SK-N-SH (cell line): ENCODE measurements around the gene SLC6A8. TPM values are rescaled to one million over a fixed set of nuclear protein-coding genes. Genes with fewer than 3 reads are reported as not detected.
A peak's percentile ranks its signal among the peaks of the same experiment; 100 is the strongest.

Source experiments
- CTCF ChIA-PET: fragments of 300-600, 350-600 bp; formaldehyde crosslinking; extraction: SDS; loops from one replicate; lab custom pipeline; 2021; lab: Yijun Ruan, JAX
- POLR2A ChIA-PET: fragments of 350-600 bp; sonication (Branson Sonifier 250); formaldehyde crosslinking; extraction: SDS; loops from one replicate; lab custom pipeline; 2020; ENCODE audit warnings: antibody characterized with exemption, inconsistent platforms; lab: Yijun Ruan, JAX
- DNase-seq: peaks from one replicate; pipeline ENCODE4 v3.0.0; 2012
- H2AFZ ChIP-seq: fragments of 200-600 bp; sonication (generic); 2 replicates; pipeline ENCODE4 v1.8.1; 2016; ENCODE audit warnings: antibody characterized with exemption, mild to moderate bottlenecking, low read depth
- H3F3A ChIP-seq: fragments of 200-600 bp; sonication (generic); replicated peaks from 2 replicates; pipeline ENCODE3; 2016; ENCODE audit warnings: antibody characterized with exemption, mild to moderate bottlenecking; ENCODE audit not compliant: insufficient read depth
- H3K27ac ChIP-seq, 2 experiments: fragments of 200-500 bp in 1 of 2; fragments of 200-600 bp in 1 of 2; sonication (Bioruptor generic) in 1 of 2; sonication (generic), shearing (Covaris generic) in 1 of 2; 2 replicates each; pipeline versions ENCODE4 v1.5.1 to v1.6.1; 2014 to 2016; ENCODE audit warnings: low read depth in 2 of 2, inconsistent platforms in 1 of 2, low read length in 1 of 2, mild to moderate bottlenecking in 1 of 2, mixed read lengths in 1 of 2
- H3K27me3 ChIP-seq: fragments of 200-600 bp; sonication (generic), shearing (Covaris generic); 2 replicates; pipeline ENCODE4 v1.6.1; 2016; ENCODE audit warnings: mixed run types; ENCODE audit not compliant: insufficient read depth
- H3K36me3 ChIP-seq, 2 experiments: fragments of 200-500 bp in 1 of 2; fragments of 200-600 bp in 1 of 2; sonication (Bioruptor generic) in 1 of 2; sonication (generic) in 1 of 2; replicated peaks in 1 of 2; 2 replicates each; pipeline versions ENCODE3 to v1.5.1; 2014 to 2016; ENCODE audit warnings: low read length in 1 of 2, mild to moderate bottlenecking in 1 of 2; ENCODE audit not compliant: insufficient read depth in 2 of 2, control insufficient read depth in 1 of 2
- H3K4me1 ChIP-seq, 2 experiments: fragments of 200-500 bp in 1 of 2; fragments of 200-600 bp in 1 of 2; sonication (Bioruptor generic) in 1 of 2; sonication (generic), shearing (Covaris generic) in 1 of 2; 2 replicates each; pipeline versions ENCODE4 v1.5.1 to v1.6.1; 2014 to 2016; ENCODE audit warnings: low read depth in 1 of 2, low read length in 1 of 2, mixed run types in 1 of 2; ENCODE audit not compliant: insufficient read depth in 2 of 2, control insufficient read depth in 1 of 2
- H3K4me2 ChIP-seq: fragments of 200-600 bp; sonication (generic), shearing (Covaris generic); 2 replicates; pipeline ENCODE4 v1.6.1; 2017; ENCODE audit warnings: mixed run types
- H3K4me3 ChIP-seq, 2 experiments: fragments of 200-500 bp in 1 of 2; fragments of 200-600 bp in 1 of 2; sonication (Bioruptor generic) in 1 of 2; sonication (generic), shearing (Covaris generic) in 1 of 2; 2 replicates each; pipeline versions ENCODE4 v1.5.1 to v1.8.1; 2014 to 2016; ENCODE audit warnings: low read depth in 2 of 2, inconsistent platforms in 1 of 2, low read length in 1 of 2, mild to moderate bottlenecking in 1 of 2, mixed read lengths in 1 of 2, moderate library complexity in 1 of 2
- H3K79me2 ChIP-seq: fragments of 200-600 bp; sonication (generic); 2 replicates; pipeline ENCODE4 v1.8.1; 2017; ENCODE audit warnings: mild to moderate bottlenecking; ENCODE audit not compliant: insufficient read depth
- H3K9ac ChIP-seq: fragments of 200-600 bp; sonication (generic); 2 replicates; pipeline ENCODE4 v1.6.1; 2017; ENCODE audit warnings: mixed run types
- H3K9me2 ChIP-seq: fragments of 200-600 bp; sonication (generic); 2 replicates; pipeline ENCODE4 v1.6.1; 2017; ENCODE audit warnings: mixed run types
- H3K9me3 ChIP-seq: fragments of 200-600 bp; sonication (generic); 2 replicates; pipeline ENCODE4 v1.6.1; 2017; ENCODE audit warnings: mixed run types, mild to moderate bottlenecking, moderate library complexity
- H4K20me1 ChIP-seq: fragments of 200-600 bp; sonication (generic); 2 replicates; pipeline ENCODE4 v1.6.1; 2017; ENCODE audit warnings: mild to moderate bottlenecking, mixed run types; ENCODE audit not compliant: insufficient read depth
- EP300 ChIP-seq, 2 experiments: IDR thresholded peaks; 2 replicates each; pipeline versions ENCODE4 v1.4.0 to v1.6.1; 2012; ENCODE audit warnings: borderline replicate concordance in 1 of 2, low read depth in 1 of 2, low read length in 1 of 2
- EZH2phosphoT487 ChIP-seq: fragments of 200-600 bp; sonication (generic); IDR thresholded peaks from 2 replicates; pipeline ENCODE4 v1.6.1; 2017; ENCODE audit warnings: low read depth, mixed run types, mild to moderate bottlenecking, antibody characterized with exemption, moderate library complexity, borderline replicate concordance
- FOXM1 ChIP-seq: IDR thresholded peaks from 2 replicates; pipeline ENCODE4 v1.4.0; 2012; ENCODE audit warnings: low read depth, mild to moderate bottlenecking
- GABPA ChIP-seq: IDR thresholded peaks from 2 replicates; pipeline ENCODE4 v1.4.0; 2012; ENCODE audit warnings: low read depth, mild to moderate bottlenecking
- MXI1 ChIP-seq: IDR thresholded peaks from 2 replicates; pipeline ENCODE4 v1.6.1; 2012; ENCODE audit warnings: mild to moderate bottlenecking, low read depth, low read length, improper control_type of control experiment
- NFIC ChIP-seq: IDR thresholded peaks from 2 replicates; pipeline ENCODE4 v1.4.0; 2012; ENCODE audit warnings: borderline replicate concordance
- NRF1 ChIP-seq: IDR thresholded peaks from 2 replicates; pipeline ENCODE4 v1.6.1; 2012; ENCODE audit warnings: low read depth, mild to moderate bottlenecking, low read length
- RAD21 ChIP-seq: IDR thresholded peaks from 2 replicates; pipeline ENCODE4 v1.6.1; 2012; ENCODE audit warnings: mild to moderate bottlenecking, low read length
- RXRA ChIP-seq: IDR thresholded peaks from 2 replicates; pipeline ENCODE4 v1.4.0; 2012; ENCODE audit warnings: low read depth, mild to moderate bottlenecking, borderline replicate concordance
- SIN3A ChIP-seq: IDR thresholded peaks from 2 replicates; pipeline ENCODE4 v1.6.1; 2012; ENCODE audit warnings: low read depth, mild to moderate bottlenecking, low read length, moderate library complexity, borderline replicate concordance
- TCF12 ChIP-seq: IDR thresholded peaks from 2 replicates; pipeline ENCODE4 v1.4.0; 2012
- TEAD4 ChIP-seq: IDR thresholded peaks from 2 replicates; pipeline ENCODE4 v1.4.0; 2012; ENCODE audit warnings: mild to moderate bottlenecking, borderline replicate concordance; ENCODE audit not compliant: insufficient read depth
- WGBS: methylation state at CpG from one replicate; pipeline ENCODE4 v1.1.6; 2017; ENCODE audit warnings: low lambda C conversion rate; 5-methylcytosine and 5-hydroxymethylcytosine counted together
- polyA plus RNA-seq, 3 experiments: library from polyadenylated mRNA; depleted of rRNA; stranded (reverse); fragments of >200 nt; gene quantifications; 2 replicates each; pipeline ENCODE4 v1.2.3, GENCODE V29; 2012
- TF ChIP-seq, protein P1 (sequence below): IDR thresholded peaks from 2 replicates; pipeline ENCODE4 v1.4.0; 2012; ENCODE audit warnings: low read depth, borderline replicate concordance
- TF ChIP-seq, protein P2 (sequence below): IDR thresholded peaks from 2 replicates; pipeline ENCODE4 v1.6.1; 2012; ENCODE audit warnings: mild to moderate bottlenecking, low read depth, low read length, moderate library complexity
- TF ChIP-seq, protein P3 (sequence below): IDR thresholded peaks from 2 replicates; pipeline ENCODE4 v1.4.0; 2012; ENCODE audit warnings: low read depth, borderline replicate concordance
- TF ChIP-seq, protein P4 (sequence below): fragments of 150-350 bp; IDR thresholded peaks from 2 replicates; pipeline ENCODE4 v1.6.1; 2017; ENCODE audit warnings: antibody characterized with exemption, low read length, low read depth, borderline replicate concordance
- TF ChIP-seq, protein P5 (sequence below): IDR thresholded peaks from 2 replicates; pipeline ENCODE4 v1.4.0; 2012; ENCODE audit warnings: low read depth

The SLC6A8 gene
- polyA plus RNA-seq, 1 of the 3 experiments (the other 2 are of a cell fraction) = 30.8 TPM

DNA sequence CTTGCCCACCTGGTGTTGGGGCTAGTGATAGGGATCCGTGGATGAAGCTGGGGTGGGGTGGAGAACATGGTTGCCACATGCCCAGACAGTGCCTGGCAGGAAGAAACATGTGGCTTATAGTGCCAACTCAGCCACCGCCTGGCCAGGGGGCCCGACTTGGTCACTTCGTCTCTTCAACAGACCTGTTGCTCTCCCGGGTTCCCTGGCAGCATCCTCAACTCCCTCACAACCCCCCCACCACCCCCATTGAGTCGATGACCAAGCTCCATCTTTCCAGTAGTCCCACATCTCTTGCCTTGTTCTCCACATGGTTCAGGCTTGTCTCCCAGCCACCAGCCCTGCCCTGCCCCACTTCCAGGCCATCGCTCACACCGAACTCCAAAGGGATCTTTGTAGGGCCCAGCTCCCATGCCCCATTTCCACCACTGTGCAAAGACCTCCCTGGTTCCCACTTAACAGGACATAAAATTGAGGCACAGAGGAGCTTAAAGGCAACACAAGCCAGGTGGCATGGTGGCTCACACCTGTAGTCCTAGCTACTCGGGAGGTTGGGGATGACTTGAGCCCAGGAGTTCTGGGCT lies 21.9 kb upstream of the SLC6A8 start:
- 0 out of 2 replicates have a peak, but pooled peaks cover 9% of the 10 kb centered on the region for H3K9me3 ChIP-seq
- H2AFZ ChIP-seq = no peak overlapping the region
- DNase-seq = no peak
- no peaks in the 10 kb centered on the region for H3K9me2 ChIP-seq
- WGBS = 40% methylated on average over 9 of the region's 9 CpGs
- H3K4me2 ChIP-seq = no peak overlapping the region
- H3K9ac ChIP-seq = no peak overlapping the region
- no peaks in the 10 kb centered on the region for H3F3A ChIP-seq
- peaks cover 0 to 3% of the 10 kb centered on the region in 2 experiments; a peak in 1 of 4 replicates for H3K4me1 ChIP-seq
- no peak overlapping the region for H3K27ac ChIP-seq
- peaks cover 6% of the 10 kb centered on the region; the same call in 1 of the 2 replicates for H3K27me3 ChIP-seq
- POLR2A ChIA-PET = no interaction called here
- CTCF ChIA-PET = interaction anchor here (2.0 to 10.5 kb wide), 6 partner anchors 9 to 126 kb away, joined by 8 to 128 read pairs (median 74); partner anchors contain the start of gene DUSP9
- no peak overlapping the region for H3K4me3 ChIP-seq
- TF ChIP-seq NRF1 (no peak), NFIC (no peak), GABPA (no peak), MXI1 (no peak), RXRA (no peak), SIN3A (no peak), EZH2phosphoT487 (no peak)
- TF ChIP-seq, protein P1, sequence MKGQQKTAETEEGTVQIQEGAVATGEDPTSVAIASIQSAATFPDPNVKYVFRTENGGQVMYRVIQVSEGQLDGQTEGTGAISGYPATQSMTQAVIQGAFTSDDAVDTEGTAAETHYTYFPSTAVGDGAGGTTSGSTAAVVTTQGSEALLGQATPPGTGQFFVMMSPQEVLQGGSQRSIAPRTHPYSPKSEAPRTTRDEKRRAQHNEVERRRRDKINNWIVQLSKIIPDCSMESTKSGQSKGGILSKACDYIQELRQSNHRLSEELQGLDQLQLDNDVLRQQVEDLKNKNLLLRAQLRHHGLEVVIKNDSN = no peak
- no peaks in the 10 kb centered on the region for H4K20me1 ChIP-seq
- no peaks in the 10 kb centered on the region for H3K79me2 ChIP-seq
- no peaks in the 10 kb centered on the region for H3K36me3 ChIP-seq

DNA sequence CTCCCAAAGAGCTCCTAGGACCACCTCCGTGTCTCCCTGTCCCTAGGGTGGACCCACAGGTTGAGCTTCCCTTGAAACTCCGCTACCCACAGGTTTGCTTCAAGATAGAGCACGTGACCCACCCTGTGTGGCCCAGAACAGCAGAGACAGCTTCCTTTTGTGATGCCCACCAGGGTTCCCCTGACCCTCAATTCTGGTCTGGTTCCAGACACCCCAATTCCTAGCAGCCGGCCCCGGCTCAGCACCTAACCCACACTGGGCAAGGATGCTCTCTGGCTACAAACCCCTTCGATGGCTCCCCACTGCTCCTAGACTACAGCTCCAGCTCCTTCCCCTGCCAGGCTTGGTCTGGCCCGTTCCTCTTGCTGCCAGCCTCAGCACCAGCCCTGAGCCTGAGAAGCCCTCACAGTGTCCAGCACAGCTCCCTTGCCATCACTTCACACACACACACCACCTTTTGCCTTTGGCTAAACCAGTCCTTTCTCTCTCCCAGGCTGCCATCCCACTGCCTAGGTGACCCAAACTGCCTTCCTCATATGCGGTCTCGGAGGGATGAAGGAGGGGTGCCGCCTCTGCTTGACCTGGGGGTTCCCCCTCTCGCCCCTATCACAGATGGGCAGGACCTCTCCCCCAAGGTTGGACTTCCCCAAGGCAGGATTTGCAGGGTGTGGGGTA lies 20.3 kb upstream of the SLC6A8 start:
- peak overlapping the region in 1 of 2 experiments; percentile 35; a peak in 1 of 4 replicates for H3K4me3 ChIP-seq
- H3K9me3 ChIP-seq = 0 out of 2 replicates have a peak, but pooled peaks cover 9% of the 10 kb centered on the region
- H3F3A ChIP-seq = no peaks in the 10 kb centered on the region
- no peaks in the 10 kb centered on the region for H4K20me1 ChIP-seq
- no peaks in the 10 kb centered on the region for H3K79me2 ChIP-seq
- no peaks in the 10 kb centered on the region for H3K36me3 ChIP-seq
- no peaks in the 10 kb centered on the region for H3K9me2 ChIP-seq
- WGBS = 55% methylated on average over 10 of the region's 11 CpGs
- no peak overlapping the region for H3K27ac ChIP-seq
- no peak for DNase-seq
- 0 out of 2 replicates have a peak overlapping the region, but pooled peaks have one; percentile 68 for H2AFZ ChIP-seq
- POLR2A ChIA-PET = interaction anchor here (0.5 to 1.2 kb wide), 2 partner anchors 113 to 216 kb away, joined by 3 to 4 read pairs; no protein-coding TSS in a partner anchor
- no peak overlapping the region for H3K9ac ChIP-seq
- no peak overlapping the region for H3K4me2 ChIP-seq
- H3K27me3 ChIP-seq = no peaks in the 10 kb centered on the region; the same call in 1 of the 2 replicates
- CTCF ChIA-PET = interaction anchor here (0.6 to 10.5 kb wide), 25 partner anchors 11 to 725 kb away, joined by 3 to 128 read pairs (median 8); partner anchors contain the start of genes DUSP9 and SLC6A8
- H3K4me1 ChIP-seq = peaks cover 0 to 3% of the 10 kb centered on the region in 2 experiments; a peak in 1 of 4 replicates
- TF ChIP-seq GABPA (no peak), TCF12 (no peak), FOXM1 (no peak), TEAD4 (no peak), NRF1 (no peak), RAD21 (no peak), RXRA (no peak), EP300 (IDR thresholded peaks at IDR 0.05; ENCODE audit: borderline replicate concordance in 1 of 2, low read depth in 1 of 2, low read length in 1 of 2) (no peak)
- TF ChIP-seq, protein P2, sequence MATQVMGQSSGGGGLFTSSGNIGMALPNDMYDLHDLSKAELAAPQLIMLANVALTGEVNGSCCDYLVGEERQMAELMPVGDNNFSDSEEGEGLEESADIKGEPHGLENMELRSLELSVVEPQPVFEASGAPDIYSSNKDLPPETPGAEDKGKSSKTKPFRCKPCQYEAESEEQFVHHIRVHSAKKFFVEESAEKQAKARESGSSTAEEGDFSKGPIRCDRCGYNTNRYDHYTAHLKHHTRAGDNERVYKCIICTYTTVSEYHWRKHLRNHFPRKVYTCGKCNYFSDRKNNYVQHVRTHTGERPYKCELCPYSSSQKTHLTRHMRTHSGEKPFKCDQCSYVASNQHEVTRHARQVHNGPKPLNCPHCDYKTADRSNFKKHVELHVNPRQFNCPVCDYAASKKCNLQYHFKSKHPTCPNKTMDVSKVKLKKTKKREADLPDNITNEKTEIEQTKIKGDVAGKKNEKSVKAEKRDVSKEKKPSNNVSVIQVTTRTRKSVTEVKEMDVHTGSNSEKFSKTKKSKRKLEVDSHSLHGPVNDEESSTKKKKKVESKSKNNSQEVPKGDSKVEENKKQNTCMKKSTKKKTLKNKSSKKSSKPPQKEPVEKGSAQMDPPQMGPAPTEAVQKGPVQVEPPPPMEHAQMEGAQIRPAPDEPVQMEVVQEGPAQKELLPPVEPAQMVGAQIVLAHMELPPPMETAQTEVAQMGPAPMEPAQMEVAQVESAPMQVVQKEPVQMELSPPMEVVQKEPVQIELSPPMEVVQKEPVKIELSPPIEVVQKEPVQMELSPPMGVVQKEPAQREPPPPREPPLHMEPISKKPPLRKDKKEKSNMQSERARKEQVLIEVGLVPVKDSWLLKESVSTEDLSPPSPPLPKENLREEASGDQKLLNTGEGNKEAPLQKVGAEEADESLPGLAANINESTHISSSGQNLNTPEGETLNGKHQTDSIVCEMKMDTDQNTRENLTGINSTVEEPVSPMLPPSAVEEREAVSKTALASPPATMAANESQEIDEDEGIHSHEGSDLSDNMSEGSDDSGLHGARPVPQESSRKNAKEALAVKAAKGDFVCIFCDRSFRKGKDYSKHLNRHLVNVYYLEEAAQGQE = no peak
- TF ChIP-seq, protein P3, sequence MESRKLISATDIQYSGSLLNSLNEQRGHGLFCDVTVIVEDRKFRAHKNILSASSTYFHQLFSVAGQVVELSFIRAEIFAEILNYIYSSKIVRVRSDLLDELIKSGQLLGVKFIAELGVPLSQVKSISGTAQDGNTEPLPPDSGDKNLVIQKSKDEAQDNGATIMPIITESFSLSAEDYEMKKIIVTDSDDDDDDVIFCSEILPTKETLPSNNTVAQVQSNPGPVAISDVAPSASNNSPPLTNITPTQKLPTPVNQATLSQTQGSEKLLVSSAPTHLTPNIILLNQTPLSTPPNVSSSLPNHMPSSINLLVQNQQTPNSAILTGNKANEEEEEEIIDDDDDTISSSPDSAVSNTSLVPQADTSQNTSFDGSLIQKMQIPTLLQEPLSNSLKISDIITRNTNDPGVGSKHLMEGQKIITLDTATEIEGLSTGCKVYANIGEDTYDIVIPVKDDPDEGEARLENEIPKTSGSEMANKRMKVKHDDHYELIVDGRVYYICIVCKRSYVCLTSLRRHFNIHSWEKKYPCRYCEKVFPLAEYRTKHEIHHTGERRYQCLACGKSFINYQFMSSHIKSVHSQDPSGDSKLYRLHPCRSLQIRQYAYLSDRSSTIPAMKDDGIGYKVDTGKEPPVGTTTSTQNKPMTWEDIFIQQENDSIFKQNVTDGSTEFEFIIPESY = no peak
- TF ChIP-seq, protein P4, sequence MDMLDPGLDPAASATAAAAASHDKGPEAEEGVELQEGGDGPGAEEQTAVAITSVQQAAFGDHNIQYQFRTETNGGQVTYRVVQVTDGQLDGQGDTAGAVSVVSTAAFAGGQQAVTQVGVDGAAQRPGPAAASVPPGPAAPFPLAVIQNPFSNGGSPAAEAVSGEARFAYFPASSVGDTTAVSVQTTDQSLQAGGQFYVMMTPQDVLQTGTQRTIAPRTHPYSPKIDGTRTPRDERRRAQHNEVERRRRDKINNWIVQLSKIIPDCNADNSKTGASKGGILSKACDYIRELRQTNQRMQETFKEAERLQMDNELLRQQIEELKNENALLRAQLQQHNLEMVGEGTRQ = no peak
- TF ChIP-seq, protein P5, sequence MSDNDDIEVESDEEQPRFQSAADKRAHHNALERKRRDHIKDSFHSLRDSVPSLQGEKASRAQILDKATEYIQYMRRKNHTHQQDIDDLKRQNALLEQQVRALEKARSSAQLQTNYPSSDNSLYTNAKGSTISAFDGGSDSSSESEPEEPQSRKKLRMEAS = no peak
